HepG2 (cell line): ENCODE measurements around the gene ST6GALNAC3. TPM values are rescaled to one million over a fixed set of nuclear protein-coding genes. Genes with fewer than 3 reads are reported as not detected.

ENCODE experiments used
- ATAC-seq: fragments of 200-7000 bp; cut with Tn5 transposase; 3 replicates; pipeline ENCODE4 v1.9.1; 2020; ENCODE audit warnings: mild to moderate bottlenecking, moderate library complexity
- BruUV-seq: library from RNA; stranded (reverse); fragments of 400-500 nt; replicated peaks from 2 replicates; lab custom pipeline; 2021; lab: Mats Ljungman, UMichigan
- CTCF ChIA-PET: fragments of 300-600 bp; formaldehyde crosslinking; extraction: SDS; loops from one replicate; lab custom pipeline; 2021; ENCODE audit warnings: low total read pairs, inconsistent platforms, low intra/inter-chr PET ratio; lab: Yijun Ruan, JAX
- POLR2A ChIA-PET: fragments of 350-600 bp; sonication (Branson Sonifier 250); formaldehyde crosslinking; loops from one replicate; lab custom pipeline; 2020; ENCODE audit warnings: antibody characterized with exemption, inconsistent platforms; lab: Yijun Ruan, JAX
- DNase-seq: peaks from one replicate; pipeline ENCODE4 v3.0.0-alpha.2; 2015; ENCODE audit warnings: low spot score
- FAIRE-seq: peaks from 3 replicates; lab custom pipeline; 2011; peaks lifted over from hg19 to GRCh38; lab: Jason Lieb, UNC
- H2AFZ ChIP-seq: one replicate; pipeline ENCODE4 v1.6.1; 2011; ENCODE audit warnings: low read length, inconsistent platforms
- H3K27ac ChIP-seq: fragments of 300-600 bp; 3 replicates; pipeline ENCODE4 v1.8.0; 2011; ENCODE audit warnings: mixed run types, mild to moderate bottlenecking, mixed read lengths, low read length, inconsistent platforms; ENCODE audit not compliant: insufficient read depth; ENCODE audit errors: extremely low read length
- H3K27me3 ChIP-seq, 2 experiments: fragments of 200-600 bp in 1 of 2; 2 replicates in 1 of 2; 3 replicates in 1 of 2; pipeline versions ENCODE4 v1.6.0 to v1.8.0; 2011; ENCODE audit warnings: low read length in 2 of 2, mild to moderate bottlenecking in 2 of 2, moderate library complexity in 2 of 2, inconsistent platforms in 1 of 2; ENCODE audit not compliant: insufficient read depth in 2 of 2, control insufficient read depth in 1 of 2
- H3K36me3 ChIP-seq, 2 experiments: fragments of 200-600 bp in 1 of 2; replicated peaks in 1 of 2; 2 replicates in 1 of 2; 3 replicates in 1 of 2; pipeline versions ENCODE4 v1.5.1 to v1.8.0; 2011; ENCODE audit warnings: low read length in 2 of 2, inconsistent platforms in 1 of 2; ENCODE audit not compliant: insufficient read depth in 2 of 2, control insufficient read depth in 1 of 2
- H3K4me1 ChIP-seq: 2 replicates; pipeline ENCODE4 v1.5.1; 2012; ENCODE audit warnings: low read length, inconsistent platforms; ENCODE audit not compliant: insufficient read depth
- H3K4me2 ChIP-seq: 2 replicates; pipeline ENCODE4 v1.6.0; 2011; ENCODE audit warnings: low read depth, low read length, inconsistent platforms
- H3K4me3 ChIP-seq, 3 experiments: fragments of 200-600 bp in 1 of 3; sonication (generic), shearing (Covaris generic) in 1 of 3; replicated peaks in 1 of 3; 2 replicates each; pipeline ENCODE4 v1.5.1; 2011 to 2016; ENCODE audit warnings: low read length in 3 of 3, inconsistent platforms in 2 of 3, low read depth in 2 of 3, mild to moderate bottlenecking in 2 of 3, control low read depth in 1 of 3, mixed read lengths in 1 of 3; ENCODE audit not compliant: insufficient read depth in 1 of 3
- H3K79me2 ChIP-seq: one replicate; pipeline ENCODE4 v1.6.1; 2011; ENCODE audit warnings: low read length, inconsistent platforms; ENCODE audit not compliant: insufficient read depth
- H3K9ac ChIP-seq: 2 replicates; pipeline ENCODE4 v1.6.0; 2011; ENCODE audit warnings: mild to moderate bottlenecking, low read depth, low read length, inconsistent platforms; ENCODE audit not compliant: insufficient read depth
- H3K9me3 ChIP-seq: 2 replicates; pipeline ENCODE4 v1.5.1; 2012; ENCODE audit warnings: mild to moderate bottlenecking, low read length
- H4K20me1 ChIP-seq: 2 replicates; pipeline ENCODE4 v1.6.0; 2011; ENCODE audit warnings: inconsistent platforms, mild to moderate bottlenecking, low read length, moderate library complexity; ENCODE audit not compliant: insufficient read depth
- ARHGAP35 ChIP-seq: sonication (generic); formaldehyde crosslinking; IDR thresholded peaks from 2 replicates; pipeline ENCODE4 v1.9.0; 2022; ENCODE audit warnings: mild to moderate bottlenecking, inconsistent platforms, moderate library complexity, missing genetic modification reagents, borderline replicate concordance
- FOSL1 ChIP-seq: sonication (generic); formaldehyde crosslinking; IDR thresholded peaks from 2 replicates; pipeline ENCODE4 v1.9.0; 2021; ENCODE audit warnings: missing genetic modification reagents, borderline replicate concordance
- GZF1 ChIP-seq: sonication (generic); formaldehyde crosslinking; IDR thresholded peaks from 2 replicates; pipeline ENCODE4 v1.5.1; 2020; ENCODE audit warnings: mild to moderate bottlenecking, missing genetic modification reagents
- KLF13 ChIP-seq: sonication (generic); formaldehyde crosslinking; IDR thresholded peaks from 2 replicates; pipeline ENCODE4 v1.4.0; 2020; ENCODE audit warnings: mild to moderate bottlenecking, missing genetic modification reagents
- MED13 ChIP-seq: sonication (generic); formaldehyde crosslinking; IDR thresholded peaks from 2 replicates; pipeline ENCODE4 v1.5.0; 2020; ENCODE audit warnings: missing genetic modification reagents
- POGZ ChIP-seq: sonication (generic); formaldehyde crosslinking; IDR thresholded peaks from 2 replicates; pipeline ENCODE4 v1.4.0; 2020; ENCODE audit warnings: mild to moderate bottlenecking, missing genetic modification reagents
- SNAPC4 ChIP-seq: sonication (generic); formaldehyde crosslinking; IDR thresholded peaks from 2 replicates; pipeline ENCODE4 v1.4.0; 2020; ENCODE audit warnings: mild to moderate bottlenecking, missing genetic modification reagents
- SOX5 ChIP-seq: IDR thresholded peaks from 2 replicates; pipeline ENCODE4 v1.6.1; 2016; ENCODE audit warnings: borderline replicate concordance
- UBTF ChIP-seq: sonication (generic); formaldehyde crosslinking; IDR thresholded peaks from 2 replicates; pipeline ENCODE4 v1.4.0; 2020; ENCODE audit warnings: mild to moderate bottlenecking, missing genetic modification reagents
- ZNF672 ChIP-seq: sonication (generic); formaldehyde crosslinking; IDR thresholded peaks from 2 replicates; pipeline ENCODE4 v1.8.1; 2022; ENCODE audit warnings: missing genetic modification reagents
- ZNF709 ChIP-seq: sonication (generic); formaldehyde crosslinking; IDR thresholded peaks from 2 replicates; pipeline ENCODE4 v1.5.0; 2020; ENCODE audit warnings: mild to moderate bottlenecking, missing genetic modification reagents
- ZNF737 ChIP-seq: sonication (generic); formaldehyde crosslinking; IDR thresholded peaks from 2 replicates; pipeline ENCODE4 v1.5.0; 2020; ENCODE audit warnings: missing genetic modification reagents, mild to moderate bottlenecking, borderline replicate concordance
- WGBS: methylation state at CpG from one replicate; pipeline ENCODE4 v1.1.6; 2017; ENCODE audit warnings: low lambda C conversion rate; 5-methylcytosine and 5-hydroxymethylcytosine counted together
- in situ Hi-C: cut with HindIII; loops from 2 replicates; pipeline ENCODE4 v1.10.0; 2017; ENCODE audit warnings: low pct_unique_long_range_greater_than_20kb; ENCODE audit not compliant: extremely low pct_ligation_motif_present
- intact Hi-C: fragments of 100-400 bp; cut with micrococcal nuclease; formaldehyde crosslinking; loops from one replicate; pipeline ENCODE4 v1.10.0; 2022; ENCODE audit not compliant: unreplicated experiment
- polyA plus RNA-seq, 8 experiments: library from polyadenylated mRNA; depleted of rRNA in 3 of 8; stranded (reverse) in 7 of 8; unstranded in 1 of 8; fragments of >200 nt; fragmentation: Illumina TruSeq in 4 of 8; extraction: Trizol in 4 of 8; gene quantifications; 2 replicates each; pipeline versions ENCODE4 v1.2.1 to v1.2.3, GENCODE V29; 2011 to 2016; ENCODE audit warnings: low read depth in 4 of 8, missing spikeins in 1 of 8, mixed read lengths in 1 of 8; ENCODE audit not compliant: insufficient read depth in 1 of 8
- total RNA-seq, 5 experiments: library from RNA; depleted of rRNA; stranded (reverse); fragments of >200 nt; fragmentation: Illumina TruSeq; extraction: Trizol; gene quantifications; 2 replicates each; pipeline ENCODE4 v1.2.3, GENCODE V29; 2016; ENCODE audit warnings: low read depth in 1 of 5

The ST6GALNAC3 gene
- total and polyA plus RNA-seq, 2 of the 13 experiments (the other 11 are each of a cell fraction or from before 2014, with no cell fraction given), result not detected

- TF ChIP-seq UBTF (CRISPR knock-in tag), result no peak
- TF ChIP-seq, all 625 proteins: peak for 0
Measured at GRCh38 chr1:76508871-76509270, 434.3 kb downstream of the ST6GALNAC3 start (continued).

- in situ Hi-C loops (no loop called here), intact Hi-C loops (no loop called here)
- Histone ChIP-seq H3K4me3 (no peak overlapping the region), H3K9ac (no peak overlapping the region), H4K20me1 (no peaks in the 10 kb centered on the region), H3K9me3 (no peaks in the 10 kb centered on the region), H3K27me3 (no peaks in the 10 kb centered on the region; a peak in 1 of 5 replicates), H3K4me2 (no peak overlapping the region), H3K36me3 (no peaks in the 10 kb centered on the region), H3K4me1 (no peaks in the 10 kb centered on the region), H2AFZ (no peak overlapping the region), H3K27ac (no peak overlapping the region), H3K79me2 (no peaks in the 10 kb centered on the region)
- CTCF ChIA-PET, result no interaction called here
- POLR2A ChIA-PET, result no interaction called here
- 19% methylated on average over 7 of the region's 7 CpGs for WGBS
- no peak for TF ChIP-seq GZF1 (CRISPR knock-in tag)
- no peak for TF ChIP-seq ZNF709 (CRISPR knock-in tag)
- TF ChIP-seq MED13 (CRISPR knock-in tag), result no peak
- no peak for TF ChIP-seq ZNF737
- no peak for TF ChIP-seq SOX5
- TF ChIP-seq POGZ (CRISPR knock-in tag), result no peak
- TF ChIP-seq KLF13 (CRISPR knock-in tag), result no peak
- no peak for TF ChIP-seq ZNF672 (CRISPR knock-in tag)
- TF ChIP-seq ARHGAP35 (CRISPR knock-in tag), result no peak
- TF ChIP-seq FOSL1 (CRISPR knock-in tag), result no peak
- no peak for TF ChIP-seq SNAPC4 (CRISPR knock-in tag)
- no TSS peak for BruUV-seq
- FAIRE-seq, result no peak
- no peak for ATAC-seq
- DNase-seq, result no peak
Measured at GRCh38 chr1:76510672-76511557, 436.4 kb downstream of the ST6GALNAC3 start.
